ACC112 (cell line): ENCODE measurements around the gene BBS7.

Source experiments
- H2AFZ ChIP-seq: fragments of 200-600 bp; sonication (generic); one replicate; pipeline ENCODE4 v1.6.0; 2017; ENCODE audit warnings: antibody characterized with exemption, low read length; ENCODE audit not compliant: unreplicated experiment
- H3K27ac ChIP-seq: fragments of 200-600 bp; sonication (generic); 2 replicates; pipeline ENCODE4 v1.5.1; 2014; ENCODE audit warnings: low read depth, mild to moderate bottlenecking, antibody characterized with exemption, low read length, moderate library complexity
- H3K27me3 ChIP-seq: fragments of 200-600 bp; sonication (generic); 2 replicates; pipeline ENCODE4 v1.6.1; 2014; ENCODE audit warnings: mild to moderate bottlenecking, antibody characterized with exemption, low read length, moderate library complexity, mixed read lengths; ENCODE audit not compliant: insufficient read depth
- H3K36me3 ChIP-seq: fragments of 200-600 bp; sonication (generic); 2 replicates; pipeline ENCODE4 v1.6.1; 2016; ENCODE audit warnings: mild to moderate bottlenecking, antibody characterized with exemption, low read length, moderate library complexity, mixed read lengths; ENCODE audit not compliant: insufficient read depth
- H3K4me1 ChIP-seq: fragments of 200-600 bp; sonication (generic); one replicate; pipeline ENCODE4 v1.6.1; 2016; ENCODE audit warnings: low read length, mixed read lengths; ENCODE audit not compliant: insufficient read depth, unreplicated experiment, control insufficient read depth
- H3K4me3 ChIP-seq: fragments of 200-600 bp; sonication (generic); 2 replicates; pipeline ENCODE4 v1.5.1; 2014; ENCODE audit warnings: mild to moderate bottlenecking, low read depth, low read length
- H3K79me2 ChIP-seq: fragments of 200-600 bp; sonication (generic); one replicate; pipeline ENCODE4 v1.6.0; 2016; ENCODE audit warnings: low read length; ENCODE audit not compliant: control insufficient read depth, unreplicated experiment, insufficient read depth

BBS7 gene

GRCh38 chr4:121792966-121793365, 77.3 kb downstream of the BBS7 start:
- no peaks in the 10 kb centered on the region for H3K27me3 ChIP-seq
- no peak overlapping the region for H2AFZ ChIP-seq
- no peak overlapping the region for H3K27ac ChIP-seq
- H3K36me3 ChIP-seq: no peaks in the 10 kb centered on the region
- no peaks in the 10 kb centered on the region for H3K79me2 ChIP-seq
- no peak overlapping the region for H3K4me3 ChIP-seq
- H3K4me1 ChIP-seq: peaks cover 36% of the 10 kb centered on the region

- Histone ChIP-seq H3K27me3 (no peaks in the 10 kb centered on the region), H3K27ac (no peak overlapping the region), H3K36me3 (no peaks in the 10 kb centered on the region)
Measured at GRCh38 chr4:121791481-121791880, 78.8 kb downstream of the BBS7 start.

GRCh38 chr4:121790976-121791375, 79.3 kb downstream of the BBS7 start:
- H3K79me2 ChIP-seq: no peaks in the 10 kb centered on the region
- H3K4me3 ChIP-seq: no peak overlapping the region
- H3K27me3 ChIP-seq: no peaks in the 10 kb centered on the region
- no peak overlapping the region for H2AFZ ChIP-seq
- H3K4me1 ChIP-seq: peaks cover 48% of the 10 kb centered on the region
- H3K36me3 ChIP-seq: no peaks in the 10 kb centered on the region
- H3K27ac ChIP-seq: no peak overlapping the region

More at GRCh38 chr4:121791481-121791880, 78.8 kb downstream of the BBS7 start:
- Histone ChIP-seq H3K4me3 (no peak overlapping the region), H3K4me1 (peaks cover 43% of the 10 kb centered on the region), H2AFZ (no peak overlapping the region), H3K79me2 (no peaks in the 10 kb centered on the region)

- Histone ChIP-seq H3K27ac (peak overlapping the region; percentile 73), H2AFZ (peak overlapping the region; percentile 34), H3K27me3 (no peaks in the 10 kb centered on the region), H3K36me3 (no peaks in the 10 kb centered on the region), H3K4me3 (no peak overlapping the region), H3K4me1 (peaks cover 56% of the 10 kb centered on the region), H3K79me2 (no peaks in the 10 kb centered on the region)
Measured at GRCh38 chr4:121789960-121790829, 80.1 kb downstream of the BBS7 start.

- H3K36me3 ChIP-seq: no peaks in the 10 kb centered on the region
- H3K27me3 ChIP-seq: no peaks in the 10 kb centered on the region
- H3K27ac ChIP-seq: peak overlapping the region; percentile 73
- no peak overlapping the region for H3K4me3 ChIP-seq
- H2AFZ ChIP-seq: no peak overlapping the region
- H3K79me2 ChIP-seq: no peaks in the 10 kb centered on the region
- H3K4me1 ChIP-seq: peaks cover 63% of the 10 kb centered on the region
Measured at GRCh38 chr4:121789455-121789854, 80.8 kb downstream of the BBS7 start.

- peak overlapping the region; percentile 62 for H2AFZ ChIP-seq
- peaks cover 67% of the 10 kb centered on the region for H3K4me1 ChIP-seq
- peaks cover 2% of the 10 kb centered on the region; the same call in 1 of the 2 replicates for H3K36me3 ChIP-seq
- H3K27ac ChIP-seq: peak overlapping the region; percentile 73
- no peak overlapping the region for H3K4me3 ChIP-seq
- H3K27me3 ChIP-seq: no peaks in the 10 kb centered on the region
- no peaks in the 10 kb centered on the region for H3K79me2 ChIP-seq
Measured at GRCh38 chr4:121788896-121789295, 81.4 kb downstream of the BBS7 start.

- Histone ChIP-seq H3K79me2 (no peaks in the 10 kb centered on the region), H2AFZ (no peak overlapping the region), H3K27me3 (no peaks in the 10 kb centered on the region), H3K27ac (peak overlapping the region; percentile 88), H3K4me3 (no peak overlapping the region), H3K4me1 (peaks cover 68% of the 10 kb centered on the region), H3K36me3 (peaks cover 8% of the 10 kb centered on the region; the same call in 1 of the 2 replicates)
Measured at GRCh38 chr4:121786221-121786620, 84.1 kb downstream of the BBS7 start.

- H3K4me3 ChIP-seq: no peak overlapping the region
- H3K27ac ChIP-seq: peak overlapping the region; percentile 88
- H2AFZ ChIP-seq: peak overlapping the region; percentile 49
- peaks cover 8% of the 10 kb centered on the region; the same call in 1 of the 2 replicates for H3K36me3 ChIP-seq
- H3K79me2 ChIP-seq: no peaks in the 10 kb centered on the region
- no peaks in the 10 kb centered on the region for H3K27me3 ChIP-seq
- H3K4me1 ChIP-seq: peaks cover 61% of the 10 kb centered on the region
Measured at GRCh38 chr4:121785479-121785878, 84.8 kb downstream of the BBS7 start.

- Histone ChIP-seq H3K79me2 (no peaks in the 10 kb centered on the region), H3K4me3 (no peak overlapping the region), H3K27me3 (no peaks in the 10 kb centered on the region), H2AFZ (peak overlapping the region; percentile 49), H3K36me3 (peaks cover 8% of the 10 kb centered on the region; the same call in 1 of the 2 replicates), H3K4me1 (peaks cover 56% of the 10 kb centered on the region), H3K27ac (peak overlapping the region; percentile 88)
Measured at GRCh38 chr4:121784975-121785374, 85.3 kb downstream of the BBS7 start.

- H3K79me2 ChIP-seq: no peaks in the 10 kb centered on the region
- H2AFZ ChIP-seq: no peak overlapping the region
- peak overlapping the region; percentile 88 for H3K27ac ChIP-seq
- H3K4me3 ChIP-seq: no peak overlapping the region
- peaks cover 8% of the 10 kb centered on the region; the same call in 1 of the 2 replicates for H3K36me3 ChIP-seq
- H3K27me3 ChIP-seq: no peaks in the 10 kb centered on the region
- H3K4me1 ChIP-seq: peaks cover 50% of the 10 kb centered on the region
Measured at GRCh38 chr4:121784401-121784800, 85.9 kb downstream of the BBS7 start.

- Histone ChIP-seq H3K79me2 (no peaks in the 10 kb centered on the region), H2AFZ (no peak overlapping the region), H3K27ac (0 out of 2 replicates have a peak overlapping the region, but pooled peaks have one; percentile 11), H3K4me3 (no peak overlapping the region), H3K36me3 (peaks cover 8% of the 10 kb centered on the region; the same call in 1 of the 2 replicates), H3K4me1 (peaks cover 38% of the 10 kb centered on the region), H3K27me3 (no peaks in the 10 kb centered on the region)
Measured at GRCh38 chr4:121783210-121783609, 87.1 kb downstream of the BBS7 start.
